Stimulated activated CD8-positive, alpha-beta memory T cell treated with anti-CD3 and anti-CD28 coated beads, Interleukin-4, amount 100 ng/mL, for 48 hours (primary cell): ENCODE measurements around the gene RIF1.

ENCODE experiments used
- DNase-seq: peaks from one replicate; pipeline ENCODE4 v3.0.0-alpha.2; 2020

Gene RIF1

GRCh38 chr2:151526572-151527090 is 116.9 kb downstream of the RIF1 start:
- no peak for DNase-seq
